Astrocyte (in vitro differentiated cells and primary cell): Measurements from ENCODE around the gene HAPLN2.

Experiments used
- EZH2 ChIP-seq: IDR thresholded peaks from 2 replicates; pipeline ENCODE4 v1.6.1; 2012; ENCODE audit warnings: mild to moderate bottlenecking, low read length, inconsistent platforms; ENCODE audit not compliant: insufficient read depth
- TF ChIP-seq, protein P1 (sequence below): IDR thresholded peaks from 2 replicates; pipeline ENCODE4 v1.5.1; 2011; ENCODE audit warnings: low read depth, mild to moderate bottlenecking, inconsistent platforms, low read length, moderate library complexity; ENCODE audit not compliant: insufficient read depth

DNA sequence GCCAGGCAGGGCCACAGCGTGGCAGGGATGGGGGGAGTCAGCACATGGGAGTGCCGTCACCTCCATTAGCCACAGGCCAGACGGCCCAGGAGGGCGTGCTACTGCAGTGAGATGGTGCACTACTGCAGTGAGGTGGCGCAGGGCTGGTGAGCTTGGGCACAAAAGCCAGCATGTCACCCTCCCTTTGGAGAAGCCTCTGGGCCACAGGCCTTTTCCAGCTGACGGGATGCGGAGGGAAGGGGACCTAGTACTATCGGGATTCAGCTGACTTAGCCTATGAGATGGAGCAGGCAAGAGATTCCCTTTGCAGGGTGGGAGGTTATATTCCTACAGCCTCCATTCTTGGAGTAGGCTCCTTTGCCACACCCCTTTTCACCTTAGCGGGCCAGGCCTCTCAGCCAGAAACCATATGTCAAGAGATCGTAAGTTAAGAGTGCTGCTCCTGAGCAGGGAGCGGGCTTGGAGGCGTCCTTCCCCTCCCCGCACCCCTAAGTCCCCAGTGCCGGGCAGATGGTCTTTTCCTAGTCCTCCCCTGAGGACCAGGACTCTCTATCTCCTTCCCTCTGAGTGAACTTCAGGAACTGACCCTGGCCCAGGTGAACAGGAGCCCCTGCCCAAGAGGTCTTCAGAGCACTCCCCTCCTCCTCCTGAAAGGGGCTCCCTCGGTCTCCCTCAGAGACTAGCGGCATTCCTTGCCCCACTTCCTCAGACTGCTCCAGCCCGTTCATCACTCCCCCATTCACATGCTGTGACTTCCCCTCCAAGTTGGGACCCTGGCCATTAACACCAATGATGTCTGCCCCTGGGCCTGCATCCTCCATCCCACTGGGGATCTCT, 49.8 kb downstream of the HAPLN2 start:
- no peak for TF ChIP-seq EZH2
- TF ChIP-seq, protein P1, sequence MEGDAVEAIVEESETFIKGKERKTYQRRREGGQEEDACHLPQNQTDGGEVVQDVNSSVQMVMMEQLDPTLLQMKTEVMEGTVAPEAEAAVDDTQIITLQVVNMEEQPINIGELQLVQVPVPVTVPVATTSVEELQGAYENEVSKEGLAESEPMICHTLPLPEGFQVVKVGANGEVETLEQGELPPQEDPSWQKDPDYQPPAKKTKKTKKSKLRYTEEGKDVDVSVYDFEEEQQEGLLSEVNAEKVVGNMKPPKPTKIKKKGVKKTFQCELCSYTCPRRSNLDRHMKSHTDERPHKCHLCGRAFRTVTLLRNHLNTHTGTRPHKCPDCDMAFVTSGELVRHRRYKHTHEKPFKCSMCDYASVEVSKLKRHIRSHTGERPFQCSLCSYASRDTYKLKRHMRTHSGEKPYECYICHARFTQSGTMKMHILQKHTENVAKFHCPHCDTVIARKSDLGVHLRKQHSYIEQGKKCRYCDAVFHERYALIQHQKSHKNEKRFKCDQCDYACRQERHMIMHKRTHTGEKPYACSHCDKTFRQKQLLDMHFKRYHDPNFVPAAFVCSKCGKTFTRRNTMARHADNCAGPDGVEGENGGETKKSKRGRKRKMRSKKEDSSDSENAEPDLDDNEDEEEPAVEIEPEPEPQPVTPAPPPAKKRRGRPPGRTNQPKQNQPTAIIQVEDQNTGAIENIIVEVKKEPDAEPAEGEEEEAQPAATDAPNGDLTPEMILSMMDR = no peak
